ENCODE measurements around the gene ARHGEF1. TPM values are rescaled to one million over a fixed set of nuclear protein-coding genes. Genes with fewer than 3 reads are reported as not detected.
A peak's percentile ranks its signal among the peaks of the same experiment; 100 is the strongest.

Gene ARHGEF1
- total and polyA plus RNA-seq, 8 donors = 60.8 to 202 (median 79.6) TPM

DNA sequence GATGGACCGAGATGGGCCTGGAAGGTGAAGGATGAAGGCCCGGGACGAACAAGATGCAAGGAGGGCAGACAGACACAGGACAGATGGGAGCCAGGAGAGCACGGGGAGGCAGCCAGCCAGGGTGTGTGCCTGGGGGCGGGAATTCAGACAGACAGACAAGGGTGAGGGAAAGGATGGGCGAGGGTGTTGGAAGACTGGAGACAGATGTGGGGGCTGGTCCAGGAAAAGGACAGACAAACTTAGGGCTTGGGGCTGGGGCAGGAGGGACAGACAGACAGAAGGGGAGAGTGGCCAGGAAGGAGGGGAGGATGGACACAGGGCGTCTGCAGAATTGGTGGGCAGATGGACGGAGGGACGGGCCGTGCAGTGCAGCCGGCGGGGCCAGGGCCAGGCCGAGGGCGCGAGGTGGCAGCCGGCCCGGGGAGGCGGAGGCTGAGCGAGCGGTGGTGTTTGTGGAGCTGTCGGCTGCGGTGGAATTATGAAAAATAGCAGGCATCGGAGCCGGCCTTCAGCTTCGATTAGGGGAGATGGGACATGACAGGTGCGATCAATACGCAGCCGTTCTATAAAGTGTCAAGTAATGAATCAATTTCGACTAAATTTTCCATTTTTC, 49.8 kb downstream of the ARHGEF1 start:
- H3K4me1 ChIP-seq = peaks cover 10 to 19% of the 10 kb centered on the region in 2 donors
- peaks cover 40 to 94% of the 10 kb centered on the region in 2 donors for H3K27me3 ChIP-seq
- TF ChIP-seq, protein P1, sequence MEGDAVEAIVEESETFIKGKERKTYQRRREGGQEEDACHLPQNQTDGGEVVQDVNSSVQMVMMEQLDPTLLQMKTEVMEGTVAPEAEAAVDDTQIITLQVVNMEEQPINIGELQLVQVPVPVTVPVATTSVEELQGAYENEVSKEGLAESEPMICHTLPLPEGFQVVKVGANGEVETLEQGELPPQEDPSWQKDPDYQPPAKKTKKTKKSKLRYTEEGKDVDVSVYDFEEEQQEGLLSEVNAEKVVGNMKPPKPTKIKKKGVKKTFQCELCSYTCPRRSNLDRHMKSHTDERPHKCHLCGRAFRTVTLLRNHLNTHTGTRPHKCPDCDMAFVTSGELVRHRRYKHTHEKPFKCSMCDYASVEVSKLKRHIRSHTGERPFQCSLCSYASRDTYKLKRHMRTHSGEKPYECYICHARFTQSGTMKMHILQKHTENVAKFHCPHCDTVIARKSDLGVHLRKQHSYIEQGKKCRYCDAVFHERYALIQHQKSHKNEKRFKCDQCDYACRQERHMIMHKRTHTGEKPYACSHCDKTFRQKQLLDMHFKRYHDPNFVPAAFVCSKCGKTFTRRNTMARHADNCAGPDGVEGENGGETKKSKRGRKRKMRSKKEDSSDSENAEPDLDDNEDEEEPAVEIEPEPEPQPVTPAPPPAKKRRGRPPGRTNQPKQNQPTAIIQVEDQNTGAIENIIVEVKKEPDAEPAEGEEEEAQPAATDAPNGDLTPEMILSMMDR (IDR thresholded peaks at IDR 0.05) = no peak
- intact Hi-C loops (cut with DNase I) = loop anchor here in 1 of 2 donors (10.0 kb wide), 1 partner anchor 68 kb away; the partner anchor contains the start of gene RPS19
- H3K27ac ChIP-seq = no peak overlapping the region
- ATAC-seq (no peak), DNase-seq (no peak)
- H3K36me3 ChIP-seq = no peaks in the 10 kb centered on the region
- H3K9me3 ChIP-seq = no peaks in the 10 kb centered on the region
- no peak overlapping the region for H3K4me3 ChIP-seq

DNA sequence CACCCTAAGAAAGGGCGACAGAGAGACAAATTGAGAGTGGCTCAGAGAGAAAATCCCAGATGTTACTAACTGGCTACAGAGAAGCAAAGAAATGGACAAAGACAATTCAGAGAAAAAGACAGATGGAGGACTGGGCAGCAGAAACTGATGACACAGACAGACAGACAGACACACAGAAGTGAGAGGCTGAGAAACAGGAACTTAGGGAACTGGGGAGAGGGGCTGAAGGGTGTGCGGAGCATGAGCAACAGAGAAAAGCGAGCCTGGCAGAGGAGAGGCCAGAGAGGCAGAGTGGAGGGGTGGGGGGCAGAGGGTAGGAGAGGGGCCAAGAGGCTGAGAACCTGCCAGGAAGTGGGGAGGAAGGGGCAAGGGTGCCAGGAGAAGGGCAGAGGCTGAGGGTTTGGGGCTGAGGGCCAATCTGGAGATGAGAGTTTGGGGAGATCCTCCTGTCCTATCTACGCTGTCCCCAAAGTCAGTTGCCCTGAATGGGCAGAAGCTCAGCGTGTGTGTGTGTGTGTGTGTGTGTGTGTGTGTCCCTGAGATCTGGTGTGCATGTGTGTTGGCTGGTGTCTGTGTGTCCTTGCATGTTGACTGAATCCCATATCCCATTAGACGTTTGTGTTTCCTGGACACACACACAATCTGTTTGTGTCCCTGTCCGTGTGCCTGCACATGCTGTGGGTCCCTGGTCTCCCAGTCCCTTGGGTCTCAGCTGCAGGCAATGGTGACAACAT, 50.9 kb downstream of the ARHGEF1 start:
- Histone ChIP-seq H3K36me3 (no peaks in the 10 kb centered on the region), H3K9me3 (no peaks in the 10 kb centered on the region), H3K27ac (no peak overlapping the region), H3K27me3 (peaks cover 38 to 88% of the 10 kb centered on the region in 2 donors), H3K4me3 (no peak overlapping the region), H3K4me1 (peaks cover 3 to 8% of the 10 kb centered on the region in 2 donors)
- ATAC-seq = no peak
- TF ChIP-seq, protein P1 (IDR thresholded peaks at IDR 0.05) = no peak
- no peak for DNase-seq
- intact Hi-C loops (cut with DNase I) = loop anchor here in 1 of 2 donors (10.0 kb wide), 1 partner anchor 69 kb away; the partner anchor contains the start of gene RPS19

GRCh38 chr19:41934849-41935374, 51.9 kb downstream of the ARHGEF1 start:
- DNase-seq = peak in 3 of 4 donors; percentile 64 to 87 (median 66)
- intact Hi-C loops (cut with DNase I) = loop anchor here (5.0 to 10.0 kb wide), 2 partner anchors 63 to 70 kb away; partner anchors contain the start of gene RPS19 (in 1 of the 2)
- peaks cover 30 to 82% of the 10 kb centered on the region in 2 donors for H3K27me3 ChIP-seq

GRCh38 chr19:41935760-41936415, 52.9 kb downstream of the ARHGEF1 start:
- H3K9me3 ChIP-seq = no peaks in the 10 kb centered on the region
- DNase-seq = no peak
- H3K4me3 ChIP-seq = no peak overlapping the region
- peaks cover 20 to 82% of the 10 kb centered on the region in 2 donors for H3K27me3 ChIP-seq
- H3K4me1 ChIP-seq = peaks cover 0 to 16% of the 10 kb centered on the region in 2 donors
- H3K27ac ChIP-seq = no peak overlapping the region
- no peaks in the 10 kb centered on the region for H3K36me3 ChIP-seq
- TF ChIP-seq, protein P1 (IDR thresholded peaks at IDR 0.05) = no peak
- intact Hi-C loops (cut with DNase I) = loop anchor here (5.0 to 10.0 kb wide), 2 partner anchors 64 to 71 kb away; partner anchors contain the start of gene RPS19 (in 1 of the 2)
- ATAC-seq = no peak

More at GRCh38 chr19:41934849-41935374, 51.9 kb downstream of the ARHGEF1 start:
- H3K4me3 ChIP-seq = no peak overlapping the region
- H3K27ac ChIP-seq = no peak overlapping the region
- TF ChIP-seq, protein P1 (IDR thresholded peaks at IDR 0.05) = peak; percentile 78 to 90
- peak; percentile 82 for ATAC-seq
- H3K36me3 ChIP-seq = no peaks in the 10 kb centered on the region
- peaks cover 0 to 6% of the 10 kb centered on the region in 2 donors for H3K4me1 ChIP-seq
- H3K9me3 ChIP-seq = no peaks in the 10 kb centered on the region
